Small intestine (tissue), 7 donors: ENCODE data around the gene BICDL1. TPM values are rescaled to one million over a fixed set of nuclear protein-coding genes. Genes with fewer than 3 reads are reported as not detected.
A peak's percentile ranks its signal among the peaks of the same experiment; 100 is the strongest.
"Not testable (repeated sequence)": the region's sequence is repeated elsewhere in the genome, so short reads cannot be mapped to it uniquely, and the experiment has no call there.

Source experiments
- DNase-seq, 2 donors: peaks; one replicate each; pipeline versions ENCODE4 v3.0.0 to v3.0.0-alpha.2; 2013
- FAIRE-seq: peaks from 2 replicates; lab custom pipeline; 2012; peaks lifted over from hg19 to GRCh38; lab: Jason Lieb, UNC
- H3K27ac ChIP-seq, 3 donors: one replicate each; pipeline ENCODE4 v1.5.1; 2013; ENCODE audit warnings: low read length in 2 of 3, mild to moderate bottlenecking in 2 of 3, control low read depth in 1 of 3, inconsistent platforms in 1 of 3, low read depth in 1 of 3, moderate library complexity in 1 of 3
- H3K27me3 ChIP-seq, 3 donors: one replicate each; pipeline ENCODE4 v1.6.1; 2013; ENCODE audit warnings: low read length in 3 of 3, inconsistent platforms in 1 of 3; ENCODE audit not compliant: control insufficient read depth in 3 of 3, insufficient read depth in 3 of 3
- H3K36me3 ChIP-seq, 3 donors: one replicate each; pipeline ENCODE4 v1.6.1; 2013; ENCODE audit warnings: low read length in 3 of 3, inconsistent platforms in 1 of 3, low read depth in 1 of 3, mild to moderate bottlenecking in 1 of 3, moderate library complexity in 1 of 3; ENCODE audit not compliant: control insufficient read depth in 3 of 3, insufficient read depth in 2 of 3
- H3K4me1 ChIP-seq, 3 donors: one replicate each; pipeline ENCODE4 v1.6.1; 2013; ENCODE audit warnings: low read length in 2 of 3, inconsistent platforms in 1 of 3, low read depth in 1 of 3, mild to moderate bottlenecking in 1 of 3, moderate library complexity in 1 of 3; ENCODE audit not compliant: control insufficient read depth in 3 of 3, insufficient read depth in 2 of 3
- H3K4me3 ChIP-seq, 3 donors: one replicate each; pipeline ENCODE4 v1.5.1; 2013; ENCODE audit warnings: low read length in 3 of 3, control low read depth in 1 of 3, inconsistent platforms in 1 of 3, low read depth in 1 of 3, mild to moderate bottlenecking in 1 of 3, moderate library complexity in 1 of 3
- H3K9me3 ChIP-seq, 2 donors: one replicate each; pipeline ENCODE4 v1.6.1; 2013; ENCODE audit warnings: low read depth in 1 of 2, low read length in 1 of 2; ENCODE audit not compliant: control insufficient read depth in 2 of 2, insufficient read depth in 1 of 2
- WGBS, 3 donors: extraction: QIAGEN DNeasy Blood & Tissue Kit; methylation state at CpG; one replicate each; pipeline ENCODE4 v1.1.7; 2013; 5-methylcytosine and 5-hydroxymethylcytosine counted together
- polyA plus RNA-seq, 4 donors: library from polyadenylated mRNA; stranded (reverse) in 3 of 4; unstranded in 1 of 4; fragments of 200-250 nt in 3 of 4; fragments of 120-200 nt in 1 of 4; gene quantifications; one replicate each; pipeline versions ENCODE4 v1.2.1 to v1.2.3, GENCODE V29; 2013
- donor health status: healthy with polysubstance abuse.
- donor health status: control.
- donor health status: control.
- donor health status: Bipolar disorder and iron deficiency.
- donor health status: healthy.

BICDL1 gene
- polyA plus RNA-seq, 4 donors, result 3.2 to 9.8 (median 6.0) TPM

DNA sequence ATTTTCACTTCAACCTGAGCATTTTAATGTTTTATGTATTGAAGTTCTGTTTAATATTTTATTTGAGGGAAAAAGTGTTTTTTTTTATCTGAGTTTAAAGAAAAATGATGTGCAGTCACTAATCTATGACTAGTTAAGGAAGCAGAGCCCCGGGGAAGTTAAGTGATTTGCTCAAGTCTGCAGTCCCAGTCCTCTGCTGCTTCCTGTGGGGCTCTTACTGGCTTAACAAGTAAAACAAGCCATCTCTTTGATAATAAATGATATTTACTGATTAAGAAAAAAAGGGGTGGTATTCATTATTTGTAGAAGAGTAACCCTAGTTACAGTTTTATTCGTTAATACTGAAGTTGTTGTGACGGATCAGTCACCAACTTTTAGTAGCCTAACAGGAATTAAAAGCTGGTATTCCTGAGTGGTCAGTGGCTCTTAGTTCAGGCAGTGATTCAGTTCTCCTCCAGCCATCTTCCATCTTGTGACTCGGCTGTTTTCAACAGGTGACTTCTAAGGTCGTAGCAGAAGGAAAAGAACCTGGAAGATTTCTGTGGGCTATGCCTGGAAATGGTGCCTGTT is 21.7 kb downstream of the BICDL1 start:
- Histone ChIP-seq H3K9me3 (no peaks in the 10 kb centered on the region), H3K27me3 (no peaks in the 10 kb centered on the region), H3K27ac (no peak overlapping the region), H3K4me3 (no peak overlapping the region), H3K36me3 (no peaks in the 10 kb centered on the region), H3K4me1 (no peaks in the 10 kb centered on the region)
- DNase-seq (no peak), FAIRE-seq (no peak)
- WGBS, 3 donors, result 78 to 85% (median 80%) methylated on average over 5 of the region's 5 CpGs

DNA sequence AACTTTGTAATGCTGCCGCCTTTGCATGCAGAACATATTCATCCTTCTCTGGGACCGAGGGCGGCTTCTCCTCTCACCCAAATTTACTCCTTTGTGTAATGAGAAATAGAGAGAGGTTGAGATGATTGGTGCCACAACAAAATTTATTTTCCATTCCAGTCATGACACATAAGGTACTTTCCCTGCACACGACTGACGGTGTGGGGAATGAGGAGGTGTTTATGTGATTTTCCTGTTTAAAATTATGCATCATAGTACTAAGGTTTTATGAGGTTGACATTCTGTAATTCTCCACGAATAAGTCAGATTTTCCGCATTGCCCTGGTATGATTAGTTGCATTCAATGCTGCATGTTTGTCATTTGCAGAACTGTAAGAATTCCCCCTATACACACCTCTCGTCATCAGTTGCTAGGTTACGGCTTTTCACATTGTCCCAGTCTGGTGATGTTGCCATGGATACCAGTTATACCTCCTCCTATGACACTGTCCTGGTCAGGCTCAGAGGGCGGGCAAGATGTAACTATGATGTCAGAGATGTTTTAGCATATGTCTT is 23.1 kb downstream of the BICDL1 start:
- no peaks in the 10 kb centered on the region for H3K27me3 ChIP-seq
- H3K4me1 ChIP-seq, result no peaks in the 10 kb centered on the region
- peak overlapping the region in 1 of 3 donors; percentile 11 for H3K27ac ChIP-seq
- H3K36me3 ChIP-seq, result no peaks in the 10 kb centered on the region
- H3K9me3 ChIP-seq, result no peaks in the 10 kb centered on the region
- no peak overlapping the region for H3K4me3 ChIP-seq
- FAIRE-seq (no peak), DNase-seq (peak in 1 of 2 donors; percentile 12)
- 61 to 74% (median 70%) methylated on average over 10 of the region's 10 CpGs for WGBS, 3 donors

DNA sequence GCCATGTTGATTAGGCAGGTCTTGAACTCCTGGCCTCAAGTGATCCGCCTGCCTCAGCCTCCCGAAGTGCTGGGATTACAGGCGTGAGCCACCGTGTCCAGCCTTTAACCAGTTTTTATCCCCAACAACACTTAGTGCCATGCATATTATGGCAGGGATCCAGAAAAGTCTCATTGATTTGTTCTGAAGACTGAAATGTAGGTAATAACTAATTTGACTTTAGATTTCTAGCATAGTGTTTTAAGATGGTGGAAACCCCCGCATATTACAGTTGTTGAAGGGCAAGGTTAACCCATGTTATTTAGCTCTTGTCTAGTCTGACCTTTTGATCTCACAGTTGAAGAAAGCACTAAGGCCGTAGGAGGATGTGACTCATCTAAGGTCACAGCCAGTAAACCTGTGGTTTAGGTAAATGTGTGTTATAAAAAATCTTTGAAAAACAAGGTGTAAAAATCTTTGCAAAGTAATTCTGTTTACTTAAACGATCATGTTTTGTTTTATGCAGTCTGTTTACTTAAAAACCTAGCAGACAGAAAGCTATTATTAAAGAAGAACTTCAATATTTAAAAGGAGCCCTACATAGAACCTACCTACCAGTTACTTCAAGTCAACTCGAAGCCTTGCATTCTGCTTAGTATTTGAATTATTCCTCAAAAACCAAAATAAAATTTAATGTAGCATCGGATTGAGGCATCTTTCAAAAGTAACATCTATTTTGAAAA is 24.8 kb downstream of the BICDL1 start:
- DNase-seq, result peak in 1 of 2 donors; percentile 50
- no peaks in the 10 kb centered on the region for H3K4me1 ChIP-seq
- 61 to 68% (median 66%) methylated on average over 9 of the region's 9 CpGs for WGBS, 3 donors

DNA sequence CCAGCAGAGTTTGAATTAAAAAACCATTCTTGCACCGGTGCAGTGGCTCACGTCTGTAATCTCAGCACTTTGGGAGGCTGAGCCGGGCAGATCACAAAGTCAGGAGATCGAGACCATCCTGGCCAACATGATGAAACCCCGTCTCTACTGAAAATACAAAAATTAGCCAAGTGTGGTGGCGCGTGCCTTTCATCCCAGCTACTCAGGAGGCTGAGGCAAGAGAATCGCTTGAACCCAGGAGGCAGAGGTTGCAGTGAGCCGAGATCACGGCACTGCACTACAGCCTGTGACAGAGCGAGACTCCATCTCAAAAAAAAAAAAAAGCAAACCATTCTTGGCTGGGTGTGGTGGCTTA is 25.3 kb downstream of the BICDL1 start:
- not testable (repeated sequence) for FAIRE-seq, DNase-seq, H3K4me1 ChIP-seq, H3K27me3 ChIP-seq, H3K4me3 ChIP-seq, H3K36me3 ChIP-seq, H3K9me3 ChIP-seq
- peak overlapping the region in 1 of 3 donors; percentile 72 for H3K27ac ChIP-seq
- 77 to 85% (median 83%) methylated on average over 11 of the region's 11 CpGs for WGBS, 3 donors

More for the DNA sequence above, 24.8 kb downstream of the BICDL1 start:
- Histone ChIP-seq H3K9me3 (no peaks in the 10 kb centered on the region), H3K36me3 (no peaks in the 10 kb centered on the region), H3K27ac (peak overlapping the region in 1 of 3 donors; percentile 72), H3K27me3 (no peaks in the 10 kb centered on the region), H3K4me3 (no peak overlapping the region)
- FAIRE-seq, result no peak

DNA sequence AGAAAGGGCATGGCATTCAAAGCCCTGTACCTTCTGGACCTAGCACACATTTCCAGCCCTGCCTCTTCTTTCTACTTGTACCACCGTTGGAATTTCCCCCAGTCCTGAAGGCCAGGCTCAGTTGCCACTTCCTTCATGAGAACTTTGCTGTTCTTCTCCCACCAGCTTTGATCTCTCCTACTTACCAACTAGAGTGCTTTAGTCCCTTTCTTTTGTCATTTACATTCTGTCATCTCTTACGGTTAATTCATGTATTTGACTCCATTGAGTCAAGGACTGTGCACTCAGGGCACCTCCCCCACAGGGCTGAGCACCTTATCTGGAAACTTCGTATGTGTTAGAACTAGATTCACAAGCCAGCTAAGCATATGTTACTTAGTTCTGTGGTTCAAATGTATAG is 26.3 kb downstream of the BICDL1 start:
- H3K27ac ChIP-seq, result peak overlapping the region in 1 of 3 donors; percentile 65

DNA sequence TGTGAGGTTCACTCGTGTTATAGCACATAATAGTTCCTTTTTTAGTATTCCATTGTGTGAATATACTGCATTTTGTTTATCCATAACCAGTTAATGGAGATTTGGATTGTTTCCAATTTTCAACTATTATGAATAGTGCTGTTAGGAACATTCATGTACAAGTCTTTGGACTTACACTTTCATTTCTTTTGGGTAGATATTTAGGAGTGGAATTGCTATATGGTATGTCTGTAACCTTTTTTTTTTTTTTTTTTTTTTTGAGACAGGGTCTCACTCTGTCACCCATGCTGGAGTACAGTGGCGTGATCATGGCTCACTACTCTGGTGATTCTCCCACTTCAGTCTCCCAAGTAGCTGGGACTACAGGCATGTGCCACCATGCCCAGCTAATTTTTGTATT is 27.2 kb downstream of the BICDL1 start:
- 80 to 90% (median 82%) methylated on average over 2 of the region's 2 CpGs for WGBS, 3 donors
- DNase-seq, H3K4me1 ChIP-seq, H3K27ac ChIP-seq, FAIRE-seq, H3K4me3 ChIP-seq, H3K27me3 ChIP-seq, H3K9me3 ChIP-seq, H3K36me3 ChIP-seq: not testable (repeated sequence)

More for the DNA sequence above, 26.3 kb downstream of the BICDL1 start:
- H3K36me3 ChIP-seq, result no peaks in the 10 kb centered on the region
- 57 to 67% (median 64%) methylated on average over 3 of the region's 3 CpGs for WGBS, 3 donors
- no peaks in the 10 kb centered on the region for H3K27me3 ChIP-seq
- no peak overlapping the region for H3K4me3 ChIP-seq
- H3K9me3 ChIP-seq, result no peaks in the 10 kb centered on the region
- DNase-seq (no peak), FAIRE-seq (no peak)
- no peaks in the 10 kb centered on the region for H3K4me1 ChIP-seq

DNA sequence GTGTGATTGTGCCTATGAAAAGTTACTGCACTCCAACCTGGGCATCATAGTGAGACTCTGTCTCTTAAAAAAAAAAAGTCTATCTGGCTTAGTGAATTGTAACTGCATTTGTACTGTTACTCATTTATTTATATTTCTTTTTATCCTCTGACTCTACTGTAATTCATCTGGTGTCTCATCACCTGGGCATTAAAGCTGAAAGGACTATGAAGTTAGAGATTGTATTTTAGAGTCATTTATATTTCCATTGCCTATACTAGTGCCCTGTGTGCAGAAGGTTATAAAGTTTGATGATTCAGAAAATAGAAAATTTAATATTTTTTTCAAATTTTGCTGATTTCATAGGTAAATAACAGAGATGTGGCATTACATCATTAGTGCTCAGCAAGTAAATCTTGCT is 30.2 kb downstream of the BICDL1 start:
- Histone ChIP-seq H3K4me3 (no peak overlapping the region), H3K36me3 (no peaks in the 10 kb centered on the region), H3K27ac (no peak overlapping the region), H3K9me3 (peaks cover 0 to 3% of the 10 kb centered on the region in 2 donors), H3K4me1 (no peaks in the 10 kb centered on the region), H3K27me3 (no peaks in the 10 kb centered on the region)
- FAIRE-seq (no peak), DNase-seq (no peak)

DNA sequence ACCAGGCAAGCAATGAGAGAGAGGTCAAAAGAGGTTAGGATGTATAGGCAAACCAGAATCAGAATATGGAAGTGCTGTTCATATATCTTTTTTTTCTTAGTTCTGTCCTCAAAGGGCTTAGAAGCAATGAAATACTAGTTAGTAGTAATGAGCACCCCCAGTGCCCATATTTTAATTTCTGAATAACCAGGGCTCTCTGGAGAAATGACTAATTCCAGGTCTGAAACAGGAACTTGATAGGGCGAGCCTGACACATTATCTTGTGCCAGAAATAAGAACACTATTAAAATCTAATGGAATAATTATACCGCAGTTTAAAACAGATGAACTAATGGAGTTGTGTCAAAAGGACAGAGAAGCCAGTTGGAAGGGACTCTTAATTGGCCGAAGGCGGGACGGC is 30.9 kb downstream of the BICDL1 start:
- H3K9me3 ChIP-seq, result peaks cover 0 to 8% of the 10 kb centered on the region in 2 donors
- FAIRE-seq (no peak), DNase-seq (no peak)
- H3K27ac ChIP-seq, result no peak overlapping the region
- H3K4me3 ChIP-seq, result no peak overlapping the region
- WGBS, 3 donors, result 83 to 93% (median 88%) methylated on average over 5 of the region's 5 CpGs
- no peaks in the 10 kb centered on the region for H3K27me3 ChIP-seq
- no peaks in the 10 kb centered on the region for H3K4me1 ChIP-seq
- no peaks in the 10 kb centered on the region for H3K36me3 ChIP-seq
